Activated naive CD4-positive, alpha-beta T cell treated with anti-CD3 and anti-CD28 coated beads for 36 hours (primary cell): ENCODE measurements around the gene XRN1. TPM values are rescaled to one million over a fixed set of nuclear protein-coding genes. Genes with fewer than 3 reads are reported as not detected.

Experiments
- CTCF ChIA-PET: fragments of 350-600 bp; sonication (Branson Sonifier 250); formaldehyde crosslinking; loops from one replicate; lab custom pipeline; 2021; ENCODE audit warnings: antibody characterized with exemption; lab: Charles Lee
- DNase-seq: peaks from one replicate; pipeline ENCODE4 v3.0.0-alpha.2; 2020
- H3K27ac Mint-ChIP-seq: one replicate; pipeline ENCODE4 v1.8.0; 2021; ENCODE audit warnings: mild to moderate bottlenecking, mixed read lengths
- H3K27me3 Mint-ChIP-seq: one replicate; pipeline ENCODE4 v1.8.0; 2021; ENCODE audit warnings: low read depth, mixed read lengths
- H3K36me3 Mint-ChIP-seq: one replicate; pipeline ENCODE4 v1.8.0; 2021; ENCODE audit warnings: low read depth, mixed read lengths
- H3K4me1 Mint-ChIP-seq: one replicate; pipeline ENCODE4 v1.8.0; 2021; ENCODE audit warnings: low read depth, mixed read lengths
- H3K4me3 Mint-ChIP-seq: one replicate; pipeline ENCODE4 v1.8.0; 2021; ENCODE audit warnings: mild to moderate bottlenecking, moderate library complexity, mixed read lengths
- H3K9me3 Mint-ChIP-seq: one replicate; pipeline ENCODE4 v1.8.0; 2021; ENCODE audit warnings: mixed read lengths
- intact Hi-C: fragments of 100-400 bp; cut with micrococcal nuclease; formaldehyde crosslinking; loops from one replicate; pipeline ENCODE4 v1.15.1; 2023
- total RNA-seq, 2 experiments: library from RNA; stranded (reverse); gene quantifications; one replicate each; pipeline ENCODE4 v1.2.3, GENCODE V29; 2021

Gene XRN1
- total RNA-seq, 2 experiments from 2014 or later = 63.9 to 64.5 TPM

GRCh38 chr3:142256712-142257333, 191.0 kb downstream of the XRN1 start:
- Mint-ChIP-seq H3K9me3 (peaks cover 28% of the 10 kb centered on the region), H3K27me3 (peaks cover 2% of the 10 kb centered on the region), H3K27ac (no peak overlapping the region), H3K4me3 (no peak overlapping the region), H3K36me3 (peaks cover 1% of the 10 kb centered on the region), H3K4me1 (no peaks in the 10 kb centered on the region)
- intact Hi-C loops = no loop called here
- no peak for DNase-seq
- CTCF ChIA-PET = interaction anchor here (0.6 kb wide), 1 partner anchor 70 kb away, joined by 4 read pairs; no protein-coding TSS in a partner anchor

Other genes with a start within 250 kb of the XRN1 start
- gene GK5, start 222.5 kb downstream of the XRN1 start, total RNA-seq = 10 to 100 TPM in 1 of 2 experiments, 1 to 10 TPM in 1; 9.5 to 10.0 TPM
- 10 to 100 TPM; 42.5 to 43.1 TPM for gene ATR, start 130.7 kb upstream of the XRN1 start, total RNA-seq
- 1 to 10 TPM; 5.3 to 5.4 TPM for gene PLS1, start 148.4 kb upstream of the XRN1 start, total RNA-seq